ENCODE results near the gene MPP7.

MPP7 gene

DNA sequence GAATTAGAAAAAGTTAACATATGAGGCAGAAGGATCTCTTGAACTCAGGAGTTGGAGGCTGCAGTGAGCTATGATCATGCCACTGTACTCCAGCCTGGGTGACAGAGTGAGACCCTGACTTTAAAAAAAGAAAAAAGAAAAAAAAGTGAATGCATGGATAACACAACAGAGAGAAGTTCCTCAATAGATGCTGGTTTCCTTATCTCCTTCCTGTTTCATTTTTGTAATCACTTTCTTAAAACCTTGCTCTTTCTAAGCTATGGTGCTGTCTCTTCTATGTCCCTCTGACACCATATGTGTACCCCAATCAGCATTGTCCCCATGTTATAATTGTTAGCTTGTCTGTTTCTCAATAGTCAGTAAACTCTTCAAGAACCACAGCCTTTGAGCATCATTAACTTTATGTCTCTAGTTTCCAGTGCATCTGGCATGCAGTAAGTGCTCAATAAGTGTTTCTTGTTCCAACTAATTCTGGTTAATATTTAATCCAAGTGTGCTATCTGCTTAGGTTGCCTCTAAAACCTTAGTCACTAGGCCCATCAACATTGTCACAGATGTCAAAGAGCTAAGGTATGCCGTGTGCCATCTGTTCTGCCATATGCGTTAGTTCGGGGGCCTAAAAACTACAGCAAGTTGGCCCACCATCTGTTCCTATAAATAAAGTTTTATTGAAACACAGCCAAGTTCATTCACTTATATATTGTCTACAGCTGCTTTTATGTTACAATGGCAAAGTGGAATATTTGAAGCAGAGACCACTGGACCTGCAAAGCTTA is 36.2 kb downstream of the MPP7 start:
- no peak for DNase-seq (ENCODE audit: low read depth)

- no peak for DNase-seq (ENCODE audit: low read depth)
Measured at GRCh38 chr10:28263136-28263857, 39.6 kb downstream of the MPP7 start.

- no peak for DNase-seq (ENCODE audit: low read depth)
Measured at GRCh38 chr10:28256776-28257175, 46.1 kb downstream of the MPP7 start.

DNA sequence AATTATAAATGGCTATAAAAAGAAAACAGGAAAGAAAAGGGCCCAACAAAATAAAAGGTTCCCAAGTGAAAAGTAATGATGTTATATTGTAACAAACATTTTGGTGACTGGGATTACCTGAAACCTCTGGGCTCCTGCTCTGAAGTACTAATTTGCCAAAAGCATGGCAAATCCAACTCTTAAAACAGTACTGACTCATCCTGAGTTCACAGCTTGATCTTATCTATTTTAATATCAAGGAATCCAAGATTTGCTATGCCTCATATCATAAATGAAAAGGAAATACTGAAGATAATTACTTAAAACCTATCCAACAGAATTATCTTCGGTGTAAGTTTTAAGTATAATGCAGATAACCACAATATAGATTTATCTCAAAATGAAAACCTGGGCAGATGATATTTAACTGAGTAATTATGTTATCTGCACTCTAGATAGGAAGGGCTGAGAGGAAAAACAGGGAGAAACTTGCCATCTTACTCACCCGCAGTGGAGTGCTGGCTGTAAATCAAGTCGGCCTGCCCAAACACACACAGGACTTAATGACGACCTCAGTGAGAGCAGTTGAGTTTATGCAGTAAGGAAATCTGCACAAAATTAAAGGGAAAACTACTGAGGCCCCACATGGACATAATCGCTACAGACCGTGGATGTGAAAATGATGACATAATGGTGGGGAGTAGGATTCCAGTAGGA is 48.4 kb downstream of the MPP7 start:
- DNase-seq (ENCODE audit: low read depth), result no peak

- DNase-seq (ENCODE audit: low read depth), result no peak
Measured at GRCh38 chr10:28253169-28253785, 49.6 kb downstream of the MPP7 start.
